RPMI7951 (cell line): ENCODE measurements around the gene TATDN3. TPM values are rescaled to one million over a fixed set of nuclear protein-coding genes. Genes with fewer than 3 reads are reported as not detected.
A peak's percentile ranks its signal among the peaks of the same experiment; 100 is the strongest.
"Not testable (repeated sequence)": the region's sequence is repeated elsewhere in the genome, so short reads cannot be mapped to it uniquely, and the experiment has no call there.

Source experiments
- DNase-seq: peaks from one replicate; pipeline ENCODE4 v3.0.0-alpha.2; 2012; ENCODE audit warnings: low read depth
- total RNA-seq: library from RNA; depleted of rRNA; stranded (reverse); fragments of >200 nt; shearing (Covaris generic); gene quantifications from 2 replicates; pipeline ENCODE4 v1.2.3, GENCODE V29; 2014; rRNA removed

TATDN3 gene, protein sequence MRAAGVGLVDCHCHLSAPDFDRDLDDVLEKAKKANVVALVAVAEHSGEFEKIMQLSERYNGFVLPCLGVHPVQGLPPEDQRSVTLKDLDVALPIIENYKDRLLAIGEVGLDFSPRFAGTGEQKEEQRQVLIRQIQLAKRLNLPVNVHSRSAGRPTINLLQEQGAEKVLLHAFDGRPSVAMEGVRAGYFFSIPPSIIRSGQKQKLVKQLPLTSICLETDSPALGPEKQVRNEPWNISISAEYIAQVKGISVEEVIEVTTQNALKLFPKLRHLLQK
- 12.5 and 13.6 TPM in 2 replicates for total RNA-seq

DNA sequence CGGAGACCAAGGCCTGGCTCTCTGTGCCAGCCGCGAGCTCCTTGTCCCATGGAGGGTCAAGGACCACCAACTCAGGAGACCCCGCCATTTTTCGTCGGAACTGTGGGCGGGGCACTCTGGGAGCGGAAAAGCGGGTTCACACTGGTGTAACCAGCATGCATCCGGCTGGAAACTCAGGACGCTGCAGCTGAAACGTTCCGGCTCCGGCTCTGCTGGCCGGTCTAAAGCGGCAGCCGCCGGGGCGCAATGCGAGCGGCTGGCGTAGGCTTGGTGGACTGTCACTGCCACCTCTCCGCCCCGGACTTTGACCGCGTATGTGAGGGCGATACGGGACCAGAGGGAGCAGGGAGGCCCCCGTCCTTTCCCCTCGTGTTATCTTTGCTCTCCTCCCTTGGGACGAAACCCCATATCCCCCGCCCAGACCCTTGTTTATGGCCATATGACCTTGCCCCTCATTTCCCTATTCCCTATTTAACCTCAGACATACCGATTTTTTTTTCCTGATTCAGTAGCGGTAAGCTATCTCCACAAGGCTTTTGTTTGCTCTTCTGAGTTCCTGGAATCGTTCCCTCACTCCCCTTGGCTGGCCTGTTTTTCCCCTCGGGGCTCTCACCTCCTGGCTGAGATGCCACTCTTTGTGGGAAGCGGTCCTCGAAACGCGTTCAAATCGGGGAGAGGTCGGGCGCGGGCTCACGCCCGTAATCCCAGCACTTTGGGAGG, at the start of gene TATDN3, which contains the start of gene NSL1:
TSS of gene TATDN3 (plus strand) at position 219 of the 720 bp plus-strand sequence. CDS start at position 247, 28 bp downstream.
TSS of gene NSL1 (minus strand) at position 102 of the 720 bp plus-strand sequence. CDS start at position 88, 14 bp downstream.
- peak; percentile 89 for DNase-seq

GRCh38 chr1:212743901-212744475, 47.7 kb upstream of the TATDN3 start:
- no peak for DNase-seq

- no peak for DNase-seq
Observed at GRCh38 chr1:212745303-212745702, 46.4 kb upstream of the TATDN3 start.

DNA sequence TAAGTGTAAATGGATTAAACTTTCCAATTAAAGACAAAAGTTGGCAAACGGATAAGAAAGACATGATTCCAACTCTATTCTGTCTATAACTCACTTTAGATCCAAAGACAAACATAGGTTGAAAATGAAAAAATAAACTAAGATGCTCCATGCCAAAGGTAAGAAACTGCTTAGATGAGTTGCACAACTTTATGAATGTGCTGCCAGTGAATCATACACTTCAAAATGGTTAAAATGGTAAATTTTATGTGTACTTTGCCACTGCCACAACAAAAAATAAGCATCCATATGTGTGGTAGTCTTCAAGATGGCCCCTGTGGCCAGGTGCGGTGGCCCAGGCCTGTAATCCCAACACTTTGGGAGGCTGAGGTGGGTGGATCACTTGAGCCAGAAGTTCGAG, 45.1 kb upstream of the TATDN3 start:
- DNase-seq, result no peak

GRCh38 chr1:212749821-212750535, 41.7 kb upstream of the TATDN3 start:
- DNase-seq, result peak; percentile 65

DNA sequence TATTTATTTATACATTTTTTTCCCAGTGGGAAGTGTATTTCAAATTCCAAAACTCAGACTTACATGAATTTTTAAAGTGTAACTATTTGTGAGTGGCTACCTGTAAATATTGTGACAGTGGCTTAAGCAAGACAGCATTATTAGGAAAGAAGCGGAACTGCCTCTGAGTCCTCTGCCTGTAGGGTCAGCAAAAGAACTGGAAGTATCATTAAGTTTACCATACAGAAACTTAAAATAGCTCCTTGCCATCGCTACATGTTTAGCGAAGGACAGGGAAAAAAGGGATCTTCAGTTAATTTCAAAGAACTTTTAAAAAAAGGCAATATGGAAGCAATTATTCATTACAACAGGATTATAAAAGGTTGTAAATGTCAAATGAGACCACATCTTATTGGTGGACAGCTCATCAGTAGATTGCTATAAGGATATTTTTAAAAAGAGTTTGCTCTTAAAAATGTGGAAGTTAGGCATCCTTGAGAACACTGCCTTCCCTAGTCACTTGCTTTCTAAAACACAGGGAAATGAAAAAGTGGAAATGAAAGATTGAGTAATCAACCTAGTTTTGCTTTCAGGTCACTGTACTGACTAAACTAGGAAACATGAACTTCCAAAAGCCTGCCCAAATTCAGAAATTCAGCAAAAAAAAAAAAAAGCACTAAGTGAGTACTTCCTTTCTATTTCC, 39.3 kb upstream of the TATDN3 start:
- no peak for DNase-seq

DNA sequence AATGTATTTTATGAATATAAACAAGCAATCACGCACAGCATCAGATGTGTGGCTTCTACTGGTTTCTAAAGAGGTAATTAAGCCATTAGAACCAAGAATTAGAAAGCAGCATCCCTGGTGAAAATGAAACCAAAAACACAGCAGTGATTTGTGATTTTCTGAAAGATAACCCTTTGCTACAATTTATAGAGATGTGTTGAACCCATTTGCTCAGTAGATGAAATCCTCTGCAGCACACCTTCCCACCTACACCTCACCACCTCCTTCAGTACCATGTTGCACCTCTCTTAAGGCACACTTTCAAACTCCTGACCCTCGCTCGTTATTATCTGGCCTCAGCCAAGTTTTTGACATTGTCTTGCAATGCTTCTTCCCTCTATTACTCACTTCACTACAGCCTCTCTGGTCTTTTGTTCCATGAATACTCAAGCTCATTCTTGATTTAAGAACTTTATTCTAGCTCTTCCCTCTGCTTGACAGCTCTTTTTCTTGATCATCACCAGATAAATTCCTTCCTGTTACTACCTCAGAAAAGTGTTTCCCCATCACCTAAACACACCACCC, 38.7 kb upstream of the TATDN3 start:
- DNase-seq, result no peak

GRCh38 chr1:212753749-212754148, 37.9 kb upstream of the TATDN3 start:
- no peak for DNase-seq

DNA sequence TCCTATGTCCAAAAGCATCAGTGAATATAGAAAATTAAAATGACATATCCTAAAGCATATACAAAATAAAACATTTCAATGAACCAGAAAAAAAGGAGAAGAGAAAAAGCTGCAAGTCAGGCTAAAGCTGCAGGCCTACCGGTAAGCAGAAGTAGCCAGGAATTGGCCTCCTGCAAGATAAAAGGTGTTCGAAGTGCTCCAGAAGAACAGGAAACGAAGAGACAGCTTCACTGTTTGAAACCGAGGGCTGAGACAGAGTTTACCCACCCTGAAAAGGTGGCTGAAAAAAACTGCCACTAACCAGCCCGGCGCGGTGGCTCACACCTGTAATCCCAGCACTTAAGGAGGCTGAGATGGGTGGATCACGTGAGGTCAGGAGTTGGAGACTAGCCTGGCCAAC, 37.5 kb upstream of the TATDN3 start:
- no peak for DNase-seq

GRCh38 chr1:212754680-212755079, 37.0 kb upstream of the TATDN3 start:
- DNase-seq, result no peak

- no peak for DNase-seq
Observed at GRCh38 chr1:212759683-212760082, 32.0 kb upstream of the TATDN3 start.

GRCh38 chr1:212760126-212760823, 31.4 kb upstream of the TATDN3 start:
- no peak for DNase-seq

- no peak for DNase-seq
Observed at GRCh38 chr1:212762234-212762633, 29.5 kb upstream of the TATDN3 start.

DNA sequence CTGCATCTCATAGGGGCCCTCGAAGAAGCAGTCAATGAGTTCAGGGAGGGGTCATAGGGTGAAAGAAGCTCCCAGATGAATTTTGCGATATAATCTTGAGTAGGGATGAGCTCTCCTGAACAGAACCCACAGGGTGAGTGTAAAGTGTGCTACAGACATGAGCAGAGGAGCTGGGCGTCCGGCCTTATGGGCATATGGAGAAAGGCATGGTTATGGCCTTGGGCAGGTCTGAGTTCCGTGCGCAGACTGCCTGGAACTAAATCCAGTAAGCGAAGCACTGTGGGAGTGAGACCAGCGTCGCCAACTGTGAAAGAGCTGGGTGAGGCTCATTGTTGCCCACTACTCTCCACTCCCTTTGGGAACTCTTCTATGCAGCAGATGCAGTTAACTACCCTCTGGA, 28.9 kb upstream of the TATDN3 start:
- DNase-seq, result no peak

- DNase-seq, result not testable (repeated sequence)
Observed at GRCh38 chr1:212764718-212765281, 26.9 kb upstream of the TATDN3 start.

DNA sequence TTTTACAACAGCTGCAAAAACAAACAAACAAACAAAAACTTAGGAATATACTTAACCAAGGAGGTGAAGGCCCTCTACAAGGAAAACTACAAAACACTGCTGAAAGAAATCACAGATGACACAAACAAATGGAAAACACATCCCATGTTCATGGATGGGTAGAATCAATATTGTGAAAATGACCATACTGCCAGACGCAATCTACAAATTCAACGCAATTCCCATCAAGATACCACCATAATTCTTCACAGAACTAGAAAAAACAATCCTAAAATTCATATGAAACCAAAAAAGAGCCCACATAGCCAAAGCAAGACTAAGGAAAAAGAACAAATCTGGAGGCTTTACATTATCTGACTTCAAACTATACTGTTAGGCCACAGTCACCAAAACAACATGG, 24.9 kb upstream of the TATDN3 start:
- DNase-seq, result not testable (repeated sequence)

DNA sequence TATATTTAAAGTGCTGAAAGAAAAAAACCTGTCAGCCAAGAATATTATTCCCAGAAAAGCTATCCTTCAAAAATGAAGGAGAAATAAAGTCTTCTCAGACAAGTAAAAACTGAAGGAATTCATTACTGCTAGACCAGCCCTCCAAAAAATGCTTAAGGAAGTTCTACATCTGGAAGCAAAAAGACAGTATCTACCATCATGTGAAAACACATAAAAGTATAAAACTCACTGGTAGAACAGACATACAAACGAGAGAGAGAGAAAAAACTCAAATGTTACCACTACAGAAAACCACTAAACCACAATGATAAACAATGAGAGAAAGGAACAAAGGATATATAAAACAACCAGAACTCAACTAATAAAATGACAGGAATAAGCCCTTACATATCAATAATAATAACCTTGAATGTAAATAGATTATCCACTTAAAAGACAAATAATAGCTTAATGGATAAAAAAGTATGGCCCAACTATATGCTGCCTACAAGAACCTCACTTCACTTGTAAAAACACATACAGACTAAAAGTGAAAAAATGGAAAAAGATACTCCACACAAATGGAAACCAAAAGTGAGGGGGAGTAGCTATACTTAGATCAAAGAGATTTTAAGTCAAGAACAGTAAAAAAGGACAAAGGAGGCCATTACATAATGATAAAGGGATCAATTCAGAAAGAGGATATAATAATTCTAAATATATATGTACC, 22.1 kb upstream of the TATDN3 start:
- no peak for DNase-seq

DNA sequence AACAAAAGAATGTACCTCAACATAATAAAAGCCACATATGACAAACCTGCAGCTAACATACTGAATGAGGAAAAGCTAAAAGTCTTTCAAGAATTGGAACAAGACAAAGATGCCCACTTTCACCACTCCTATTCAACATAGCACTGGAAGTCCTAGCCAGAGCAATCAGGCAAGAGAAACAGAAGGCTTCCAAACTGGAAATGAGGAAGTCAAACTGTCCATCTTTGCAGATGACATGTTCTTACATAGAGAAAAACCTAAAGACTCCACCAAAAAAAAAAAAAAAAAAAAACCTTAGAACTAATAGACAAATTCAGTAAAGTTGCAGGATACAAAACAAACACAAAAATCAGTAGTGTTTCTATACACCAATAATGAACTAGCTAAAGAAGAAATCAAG, 20.4 kb upstream of the TATDN3 start:
- no peak for DNase-seq

GRCh38 chr1:212773011-212773410, 18.7 kb upstream of the TATDN3 start:
- no peak for DNase-seq

DNA sequence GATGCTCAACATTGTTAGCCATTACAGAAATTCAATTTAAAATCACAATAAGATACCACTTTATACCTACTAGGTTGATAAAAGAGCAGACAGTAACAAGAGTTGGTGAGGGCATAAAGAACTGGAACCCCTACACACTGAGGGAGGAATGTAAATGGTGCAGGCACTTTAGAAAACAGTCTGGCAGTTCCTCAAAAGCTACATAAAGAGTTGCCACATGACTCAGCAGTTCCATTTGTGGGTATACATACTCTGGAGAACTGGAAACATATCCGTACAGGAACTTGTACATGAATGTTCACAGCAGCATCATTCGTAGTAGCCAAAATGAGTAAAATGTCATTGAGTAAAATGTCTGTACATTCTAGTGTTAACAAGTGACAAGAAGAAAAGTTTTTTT, 17.1 kb upstream of the TATDN3 start:
- DNase-seq, result peak; percentile 43
